HG02852 (cell line): ENCODE measurements around the gene TWNK.

Experiments used
- ATAC-seq: cut with Tn5 transposase; IDR thresholded peaks from one replicate; pipeline ENCODE4 v1.9.1; 2021; ENCODE audit warnings: mild to moderate bottlenecking, moderate library complexity; ENCODE audit not compliant: unreplicated experiment

Gene TWNK

GRCh38 chr10:100996678-100997359, 9.5 kb downstream of the TWNK start:
- ATAC-seq: peak; percentile 29

DNA sequence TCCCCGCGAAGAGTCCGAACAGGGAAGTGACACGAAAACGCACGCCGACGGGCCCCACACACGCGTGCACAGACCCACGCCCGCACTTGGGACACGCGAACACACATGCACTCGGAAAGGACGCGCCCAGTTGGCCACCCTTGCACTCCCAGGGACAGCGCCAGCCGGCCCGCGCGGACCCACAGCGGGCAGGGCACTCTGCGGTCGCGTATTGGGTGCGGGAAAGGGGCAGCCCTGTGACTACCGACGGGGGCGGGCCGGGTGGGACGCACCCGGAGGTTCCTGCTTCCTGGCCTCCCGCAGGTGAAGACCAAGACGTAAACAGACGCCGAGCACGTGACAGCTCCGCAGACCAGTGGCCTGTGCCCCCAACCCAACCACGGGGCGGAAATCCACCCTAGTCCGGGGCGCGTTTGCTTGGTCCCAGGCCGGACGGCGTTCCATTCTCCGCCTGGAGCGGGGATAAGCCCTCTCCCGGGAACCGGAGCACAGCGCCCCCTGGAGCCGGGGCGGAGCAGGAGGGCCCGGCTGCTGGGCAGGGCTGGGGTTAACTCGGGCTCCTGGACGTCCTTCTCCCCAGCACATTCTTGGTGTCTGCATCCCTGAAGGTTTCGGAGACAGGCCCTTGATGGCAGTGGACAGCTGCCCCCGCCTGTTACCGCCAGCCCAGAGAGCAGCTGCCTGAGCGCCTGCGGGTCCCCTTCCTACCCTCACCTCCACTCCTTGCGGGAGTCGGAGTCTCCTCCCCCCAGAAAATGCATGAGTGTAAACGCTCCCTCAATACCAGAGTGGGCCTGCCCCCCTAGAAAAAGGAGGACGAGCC, 10.2 kb downstream of the TWNK start:
- ATAC-seq: peak; percentile 34

GRCh38 chr10:100998183-100998990, 11.0 kb downstream of the TWNK start:
- peak; percentile 14 for ATAC-seq

GRCh38 chr10:100998991-100999741, 11.8 kb downstream of the TWNK start:
- peak; percentile 53 for ATAC-seq

DNA sequence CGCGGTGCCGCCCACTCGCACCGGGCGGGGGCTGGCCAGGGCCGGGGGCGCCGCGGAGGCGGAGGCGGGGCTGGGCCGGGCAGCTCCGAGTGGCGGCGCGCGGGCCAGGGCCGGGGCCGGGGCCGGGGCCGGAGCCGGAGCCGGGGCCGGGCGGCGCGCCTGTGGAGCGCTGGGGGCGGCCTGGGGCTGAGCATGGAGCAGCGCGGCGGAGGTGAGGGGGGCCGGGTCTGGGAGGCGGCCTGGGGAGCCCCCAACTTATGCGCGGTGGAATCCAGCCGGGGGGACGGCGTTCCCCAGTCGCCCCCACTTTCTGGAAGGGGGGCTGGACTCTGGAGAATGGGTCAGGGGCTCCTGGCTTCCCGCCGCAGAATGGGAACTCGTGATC, 12.4 kb downstream of the TWNK start, which contains the start of gene LZTS2:
TSS of gene LZTS2 (plus strand) at position 67 of the 385 bp plus-strand sequence. CDS start 2,731 bp downstream, outside the sequence.
- no peak for ATAC-seq

DNA sequence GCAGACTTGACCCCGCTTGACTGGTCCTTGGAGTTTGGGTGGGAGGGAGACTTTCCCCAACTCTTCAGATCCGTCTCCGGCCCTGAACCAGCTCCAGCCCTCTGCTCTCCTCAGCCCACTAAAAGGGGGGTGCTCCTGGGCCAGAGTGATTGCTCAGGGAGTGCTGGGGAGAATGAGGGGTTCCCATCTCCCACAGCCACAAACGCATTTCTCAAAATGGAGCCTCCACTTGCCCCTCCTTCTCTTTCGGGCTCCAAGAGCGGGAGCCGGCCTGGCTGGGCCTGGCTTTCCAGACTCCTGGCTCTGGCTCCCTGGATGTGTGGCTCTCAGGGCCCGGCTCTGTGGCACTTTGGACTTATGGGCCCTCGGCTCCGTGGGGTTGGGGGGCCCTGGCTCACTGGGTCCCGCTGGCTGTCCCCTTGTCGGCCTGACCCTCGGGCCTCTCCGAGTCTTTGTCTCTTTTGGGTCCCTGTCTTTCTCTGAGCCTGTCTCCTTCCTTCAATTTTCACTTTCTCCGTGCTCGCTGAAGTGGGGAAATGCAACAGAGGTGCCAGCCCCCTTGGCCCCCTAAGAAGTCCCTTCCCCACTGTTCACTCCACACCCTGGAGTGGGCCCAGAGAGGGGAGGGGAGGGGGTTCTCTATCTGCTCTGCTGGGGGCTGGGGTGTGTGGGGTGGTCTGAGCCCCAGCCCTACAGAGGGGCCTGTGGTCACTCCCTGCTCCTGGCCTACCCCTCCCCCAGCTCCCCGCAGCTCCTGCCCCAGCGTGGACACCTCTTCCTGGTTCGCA, 13.0 kb downstream of the TWNK start:
- ATAC-seq: no peak

DNA sequence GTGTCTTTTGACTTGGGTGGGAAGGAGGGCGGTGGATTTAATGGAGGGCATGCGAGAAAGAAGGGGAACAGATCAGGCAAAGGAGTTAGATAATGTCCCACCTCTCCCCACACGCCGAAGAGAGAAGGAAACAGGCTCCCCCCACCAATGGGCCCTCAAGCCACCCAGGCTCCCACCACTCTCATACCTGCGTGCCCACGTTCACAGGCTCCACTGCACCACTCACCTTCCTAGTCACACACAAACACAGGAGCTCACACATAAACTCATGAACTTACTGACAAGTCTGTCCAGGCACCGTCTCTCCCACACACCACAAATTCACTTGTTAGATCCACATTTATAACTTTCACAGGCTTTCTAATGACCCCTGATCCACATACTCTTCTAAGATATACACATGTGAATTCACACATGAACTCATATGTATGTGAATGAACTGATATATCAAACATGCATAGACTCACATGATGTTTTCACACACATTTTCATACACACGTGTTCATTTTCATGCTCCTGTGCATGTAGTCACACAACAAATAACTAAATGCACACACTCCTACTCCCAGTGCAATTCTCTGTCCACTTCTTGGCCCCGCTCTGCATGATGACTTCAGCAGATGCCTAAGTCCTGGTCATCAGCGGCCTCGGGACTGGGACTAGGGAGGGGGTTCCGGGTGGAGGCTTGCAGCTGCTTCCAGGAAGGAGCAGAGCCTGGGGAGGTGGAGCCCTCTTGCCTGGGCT, 13.7 kb downstream of the TWNK start:
- ATAC-seq: no peak

DNA sequence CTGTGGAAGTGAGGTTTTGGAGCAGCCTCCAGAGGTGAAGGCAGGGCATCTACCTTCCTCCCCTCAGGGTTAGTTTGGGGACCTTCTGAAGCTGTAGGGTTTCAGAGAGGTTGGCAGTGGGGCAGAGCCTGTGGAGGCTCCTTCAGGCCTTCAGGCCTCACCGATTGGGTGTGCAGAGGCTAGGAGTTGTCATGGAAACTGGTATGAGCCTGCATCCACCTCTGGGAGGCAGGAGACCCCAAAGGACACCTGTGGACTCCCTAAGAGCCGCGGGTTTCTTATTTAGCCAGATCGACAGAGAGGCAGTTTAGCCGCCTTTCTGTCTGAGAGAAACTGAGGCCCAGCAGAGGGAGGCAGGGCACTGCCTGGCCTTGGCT, 14.3 kb downstream of the TWNK start:
- no peak for ATAC-seq

GRCh38 chr10:101002456-101002855, 15.1 kb downstream of the TWNK start:
- ATAC-seq: no peak

- no peak for ATAC-seq
These were observed 16.4 kb downstream of the TWNK start for GRCh38 chr10:101003639-101004206.

GRCh38 chr10:101005361-101005760, 18.0 kb downstream of the TWNK start:
- no peak for ATAC-seq

GRCh38 chr10:101005869-101006567, 18.7 kb downstream of the TWNK start:
- no peak for ATAC-seq

DNA sequence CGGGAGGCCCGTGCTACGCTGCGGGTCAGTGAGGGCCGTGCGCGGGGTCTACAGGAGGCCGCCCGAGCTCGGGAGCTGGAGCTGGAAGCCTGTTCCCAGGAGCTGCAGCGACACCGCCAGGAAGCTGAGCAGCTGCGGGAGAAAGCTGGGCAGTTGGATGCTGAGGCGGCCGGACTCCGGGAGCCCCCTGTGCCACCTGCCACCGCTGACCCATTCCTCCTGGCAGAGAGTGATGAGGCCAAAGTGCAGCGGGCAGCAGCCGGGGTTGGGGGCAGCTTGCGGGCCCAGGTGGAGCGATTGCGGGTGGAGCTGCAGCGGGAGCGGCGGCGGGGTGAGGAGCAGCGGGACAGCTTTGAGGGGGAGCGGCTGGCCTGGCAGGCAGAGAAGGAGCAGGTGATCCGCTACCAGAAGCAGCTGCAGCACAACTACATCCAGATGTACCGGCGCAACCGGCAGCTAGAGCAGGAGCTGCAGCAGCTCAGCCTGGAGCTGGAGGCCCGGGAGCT, 19.3 kb downstream of the TWNK start:
- ATAC-seq: no peak

GRCh38 chr10:101007099-101007711, 19.9 kb downstream of the TWNK start:
- no peak for ATAC-seq

DNA sequence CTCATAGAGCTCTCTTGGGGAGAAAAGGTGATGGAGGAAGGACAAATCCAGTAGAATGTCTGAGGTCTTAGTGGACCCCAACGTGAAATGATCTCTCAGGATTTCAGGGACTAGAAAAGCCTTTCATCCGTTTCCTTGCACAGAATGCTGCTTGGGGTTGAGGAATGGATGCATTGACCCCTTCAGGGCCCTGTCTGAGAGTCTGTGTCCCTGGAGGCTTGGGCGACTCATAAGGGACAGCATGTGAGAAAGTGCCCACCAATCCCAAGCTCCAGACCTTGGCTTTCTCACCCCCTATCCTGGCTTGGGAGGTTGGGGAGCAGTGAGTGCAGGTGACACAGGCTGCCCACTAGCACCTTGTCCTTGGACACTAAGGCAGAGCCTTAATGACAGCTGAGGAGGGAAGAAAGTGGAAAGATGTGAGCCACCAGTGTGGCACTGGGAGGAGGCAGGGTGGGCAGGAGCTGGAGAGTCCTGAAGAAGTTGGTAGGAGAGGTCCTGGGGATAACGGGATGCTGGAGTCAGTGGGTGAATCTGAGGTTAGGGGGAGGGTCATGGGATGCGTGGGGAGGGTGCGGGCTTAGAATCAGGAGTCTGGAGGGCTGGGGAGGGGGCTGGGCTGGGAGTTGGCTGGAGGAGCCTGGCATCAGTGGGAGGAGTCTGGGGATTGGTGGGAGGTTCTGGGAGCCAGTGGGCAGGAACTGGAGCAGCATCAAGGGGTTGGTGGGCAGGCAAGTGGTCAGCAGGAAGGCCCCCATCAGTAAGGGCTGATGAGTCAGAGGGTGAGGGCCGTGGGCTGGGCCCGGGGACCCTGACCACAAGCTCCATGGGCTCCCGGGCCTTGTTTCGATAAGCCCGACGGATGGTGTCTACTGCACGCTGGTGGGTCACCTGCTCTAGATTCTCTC, 20.8 kb downstream of the TWNK start:
- ATAC-seq: no peak

- no peak for ATAC-seq
These were observed 21.6 kb downstream of the TWNK start for GRCh38 chr10:101008823-101009423.
